OCI-LY3 (cell line): ENCODE data around the gene ADAMTSL5.

ENCODE experiments used
- EZH2phosphoT487 ChIP-seq: fragments of 200-600 bp; shearing (Covaris generic); IDR thresholded peaks from 2 replicates; pipeline ENCODE4 v1.6.1; 2018; ENCODE audit warnings: antibody characterized with exemption, mixed run types, low read depth
- TF ChIP-seq, protein P1 (sequence below): fragments of 200-600, 300-600 bp; sonication (generic); IDR thresholded peaks from 2 replicates; pipeline ENCODE4 v1.5.1; 2014; ENCODE audit warnings: antibody characterized with exemption, low read length, low read depth

DNA sequence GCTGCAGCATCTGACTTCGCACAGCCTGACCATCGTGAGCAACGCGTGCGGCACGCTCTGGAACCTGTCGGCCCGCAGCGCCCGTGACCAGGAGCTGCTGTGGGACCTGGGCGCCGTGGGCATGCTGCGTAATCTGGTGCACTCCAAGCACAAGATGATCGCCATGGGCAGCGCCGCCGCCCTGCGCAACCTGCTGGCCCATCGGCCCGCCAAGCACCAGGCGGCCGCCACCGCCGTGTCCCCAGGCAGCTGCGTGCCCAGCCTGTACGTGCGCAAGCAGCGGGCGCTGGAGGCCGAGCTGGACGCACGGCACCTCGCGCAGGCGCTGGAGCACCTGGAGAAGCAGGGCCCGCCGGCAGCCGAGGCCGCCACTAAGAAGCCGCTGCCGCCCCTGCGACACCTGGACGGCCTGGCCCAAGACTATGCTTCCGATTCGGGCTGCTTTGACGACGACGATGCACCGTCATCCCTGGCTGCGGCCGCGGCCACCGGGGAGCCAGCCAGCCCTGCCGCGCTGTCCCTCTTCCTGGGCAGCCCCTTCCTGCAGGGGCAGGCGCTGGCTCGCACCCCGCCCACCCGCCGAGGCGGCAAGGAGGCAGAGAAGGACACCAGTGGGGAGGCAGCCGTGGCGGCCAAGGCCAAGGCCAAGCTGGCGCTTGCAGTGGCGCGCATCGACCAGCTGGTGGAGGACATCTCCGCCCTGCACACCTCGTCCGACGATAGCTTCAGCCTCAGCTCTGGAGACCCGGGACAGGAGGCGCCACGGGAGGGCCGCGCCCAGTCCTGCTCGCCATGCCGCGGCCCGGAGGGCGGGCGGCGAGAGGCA, 47.4 kb downstream of the ADAMTSL5 start:
- TF ChIP-seq, protein P1, sequence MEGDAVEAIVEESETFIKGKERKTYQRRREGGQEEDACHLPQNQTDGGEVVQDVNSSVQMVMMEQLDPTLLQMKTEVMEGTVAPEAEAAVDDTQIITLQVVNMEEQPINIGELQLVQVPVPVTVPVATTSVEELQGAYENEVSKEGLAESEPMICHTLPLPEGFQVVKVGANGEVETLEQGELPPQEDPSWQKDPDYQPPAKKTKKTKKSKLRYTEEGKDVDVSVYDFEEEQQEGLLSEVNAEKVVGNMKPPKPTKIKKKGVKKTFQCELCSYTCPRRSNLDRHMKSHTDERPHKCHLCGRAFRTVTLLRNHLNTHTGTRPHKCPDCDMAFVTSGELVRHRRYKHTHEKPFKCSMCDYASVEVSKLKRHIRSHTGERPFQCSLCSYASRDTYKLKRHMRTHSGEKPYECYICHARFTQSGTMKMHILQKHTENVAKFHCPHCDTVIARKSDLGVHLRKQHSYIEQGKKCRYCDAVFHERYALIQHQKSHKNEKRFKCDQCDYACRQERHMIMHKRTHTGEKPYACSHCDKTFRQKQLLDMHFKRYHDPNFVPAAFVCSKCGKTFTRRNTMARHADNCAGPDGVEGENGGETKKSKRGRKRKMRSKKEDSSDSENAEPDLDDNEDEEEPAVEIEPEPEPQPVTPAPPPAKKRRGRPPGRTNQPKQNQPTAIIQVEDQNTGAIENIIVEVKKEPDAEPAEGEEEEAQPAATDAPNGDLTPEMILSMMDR, result no peak
- TF ChIP-seq EZH2phosphoT487, result no peak
